K562 (cell line): ENCODE results near the gene MYLK4. TPM values are rescaled to one million over a fixed set of nuclear protein-coding genes. Genes with fewer than 3 reads are reported as not detected.
A peak's percentile ranks its signal among the peaks of the same experiment; 100 is the strongest.

Experiments
- CUX1 ChIP-seq: fragments of 200-800 bp; sonication (Bioruptor generic); IDR thresholded peaks from 2 replicates; pipeline ENCODE4 v1.6.1; 2016; ENCODE audit warnings: missing genetic modification characterization, missing compliant biosample characterization
- EP300 ChIP-seq: IDR thresholded peaks from 2 replicates; pipeline ENCODE4 v1.6.1; 2012; ENCODE audit warnings: low read length, improper control_type of control experiment
- FOXJ3 ChIP-seq: sonication (generic); formaldehyde crosslinking; IDR thresholded peaks from 2 replicates; pipeline ENCODE4 v1.4.0; 2020; ENCODE audit warnings: mild to moderate bottlenecking, missing genetic modification reagents
- IRF1 ChIP-seq: sonication (generic); formaldehyde crosslinking; IDR thresholded peaks from 2 replicates; pipeline ENCODE4 v1.8.0; 2022; ENCODE audit warnings: missing genetic modification reagents, mild to moderate bottlenecking, borderline replicate concordance
- KDM5B ChIP-seq: fragments of 200-600 bp; sonication (generic); IDR thresholded peaks from 2 replicates; pipeline ENCODE4 v1.6.1; 2012; ENCODE audit warnings: low read depth, mild to moderate bottlenecking, moderate library complexity, low read length, control low read depth, inconsistent platforms; ENCODE audit not compliant: insufficient replicate concordance
- MAZ ChIP-seq, 2 experiments: fragments of 450-650 bp in 1 of 2; sonication (generic) in 1 of 2; formaldehyde crosslinking; IDR thresholded peaks in 1 of 2; conservative IDR thresholded peaks in 1 of 2; 2 replicates each; pipeline versions ENCODE4 v1.4.0 to v1.5.0; 2020; ENCODE audit warnings: mild to moderate bottlenecking in 1 of 2, missing genetic modification reagents in 1 of 2
- MCM7 ChIP-seq, 2 experiments: fragments of 450-650 bp; IDR thresholded peaks; 2 replicates each; pipeline ENCODE4 v1.6.1; 2016 to 2018
- MLX ChIP-seq, 2 experiments: fragments of 450-650 bp in 1 of 2; sonication (generic) in 1 of 2; formaldehyde crosslinking; conservative IDR thresholded peaks; 2 replicates each; pipeline versions ENCODE4 v1.4.0 to v1.8.1; 2020 to 2022; ENCODE audit warnings: mild to moderate bottlenecking in 1 of 2, missing genetic modification reagents in 1 of 2
- NFYB ChIP-seq: IDR thresholded peaks from 2 replicates; pipeline ENCODE4 v1.6.1; 2011; ENCODE audit warnings: mild to moderate bottlenecking, moderate library complexity; ENCODE audit not compliant: insufficient read length; ENCODE audit errors: extremely low read depth
- PCBP1 ChIP-seq: fragments of 200-400 bp; formaldehyde crosslinking; IDR thresholded peaks from 2 replicates; pipeline ENCODE4 v1.6.1; 2018; ENCODE audit warnings: mild to moderate bottlenecking, low read depth, low read length; ENCODE audit not compliant: poor library complexity, severe bottlenecking
- RB1 ChIP-seq: fragments of 450-650 bp; IDR thresholded peaks from 2 replicates; pipeline ENCODE4 v1.6.1; 2017; ENCODE audit warnings: low read depth, mild to moderate bottlenecking
- SIX5 ChIP-seq, 2 experiments: IDR thresholded peaks; 2 replicates each; pipeline ENCODE4 v1.6.1; 2011; ENCODE audit warnings: low read length in 2 of 2, borderline replicate concordance in 1 of 2, low read depth in 1 of 2, mild to moderate bottlenecking in 1 of 2, moderate library complexity in 1 of 2; ENCODE audit not compliant: insufficient read depth in 1 of 2
- SMAD2 ChIP-seq: fragments of 150-350 bp; IDR thresholded peaks from 2 replicates; pipeline ENCODE4 v1.6.1; 2014; ENCODE audit warnings: low read depth, mild to moderate bottlenecking, low read length
- SRSF9 ChIP-seq: fragments of 200-400 bp; formaldehyde crosslinking; IDR thresholded peaks from 2 replicates; pipeline ENCODE4 v1.6.1; 2017; ENCODE audit warnings: low read depth, low read length, borderline replicate concordance
- TCF7L2 ChIP-seq: fragments of 150-350 bp; IDR thresholded peaks from 2 replicates; pipeline ENCODE4 v1.6.1; 2016; ENCODE audit warnings: low read depth, mild to moderate bottlenecking, low read length, moderate library complexity
- XRCC5 ChIP-seq: fragments of 200-400 bp; formaldehyde crosslinking; IDR thresholded peaks from 2 replicates; pipeline ENCODE4 v1.6.1; 2017; ENCODE audit warnings: low read depth, mild to moderate bottlenecking, low read length
- ZNF121 ChIP-seq: sonication (generic); formaldehyde crosslinking; conservative IDR thresholded peaks from 2 replicates; pipeline ENCODE4 v1.8.0; 2022; ENCODE audit warnings: missing genetic modification reagents
- ZNF174 ChIP-seq: fragments of 250-450 bp; sonication (Bioruptor Pico); IDR thresholded peaks from 2 replicates; pipeline ENCODE4 v1.4.0; 2020; ENCODE audit warnings: mild to moderate bottlenecking
- ZNF280A ChIP-seq: fragments of 450-650 bp; IDR thresholded peaks from 2 replicates; pipeline ENCODE4 v1.6.1; 2018; ENCODE audit warnings: mild to moderate bottlenecking, low read depth; ENCODE audit not compliant: partially characterized antibody
- ZNF695 ChIP-seq: fragments of 450-650 bp; formaldehyde crosslinking; IDR thresholded peaks from 2 replicates; pipeline ENCODE4 v1.4.0; 2020; ENCODE audit warnings: mild to moderate bottlenecking, moderate library complexity
- ZNF696 ChIP-seq: fragments of 250-450 bp; sonication (Bioruptor Pico); conservative IDR thresholded peaks from 2 replicates; pipeline ENCODE4 v1.4.0; 2020; ENCODE audit warnings: mild to moderate bottlenecking, moderate library complexity
- polyA plus RNA-seq, 8 experiments: library from polyadenylated mRNA; depleted of rRNA in 4 of 8; stranded (reverse) in 5 of 8; unstranded in 3 of 8; fragments of >200 nt; fragmentation: Nextera tagmentation in 2 of 8; fragmentation: Illumina TruSeq in 1 of 8; extraction: Ambion mirVana in 2 of 8; extraction: Trizol in 1 of 8; gene quantifications; 2 replicates each; pipeline versions ENCODE4 v1.2.1 to v1.2.3, GENCODE V29; 2011 to 2014; ENCODE audit warnings: inconsistent platforms in 1 of 8, missing spikeins in 1 of 8
- total RNA-seq, 7 experiments: library from RNA; depleted of rRNA in 6 of 7; stranded (reverse); fragments of >200 nt in 6 of 7; fragmentation: Illumina TruSeq in 2 of 7; extraction: Trizol in 2 of 7; gene quantifications; 2 replicates each; pipeline versions ENCODE4 v1.2.1 to v1.2.3, GENCODE V29; 2011 to 2021; ENCODE audit warnings: low replicate concordance in 1 of 7

The MYLK4 gene
- total and polyA plus RNA-seq, 9 of the 15 experiments (the other 6 are each of a cell fraction or from before 2014, with no cell fraction given) = 0.01 to 0.15 (median 0.06) TPM

- TF ChIP-seq CUX1 (CRISPR knock-in tag) (no peak), NFYB (no peak), TCF7L2 (no peak), XRCC5 (no peak), ZNF121 (CRISPR knock-in tag) (no peak), SRSF9 (no peak), SIX5 (IDR thresholded peaks at IDR 0.05; ENCODE audit: borderline replicate concordance in 1 of 2, insufficient read depth in 1 of 2, low read depth in 1 of 2, low read length in 2 of 2) (no peak), RB1 (0 out of 2 replicates have a peak, but pooled peaks have one; percentile 41), EP300 (0 out of 2 replicates have a peak, but pooled peaks have one; percentile 19), ZNF174 (CRISPR knock-in tag) (no peak), FOXJ3 (CRISPR knock-in tag) (no peak), MLX (CRISPR knock-in tag; conservative IDR thresholded peaks at IDR 0.05) (0 out of 4 replicates have a peak, but pooled peaks of 1 of the 2 experiments have one; percentile 27), ZNF696 (CRISPR knock-in tag) (no peak), MCM7 (IDR thresholded peaks at IDR 0.05) (no peak), IRF1 (CRISPR knock-in tag) (no peak), SMAD2 (no peak), MAZ (CRISPR knock-in tag; conservative IDR thresholded peaks at IDR 0.05 in 1 of 2, IDR thresholded peaks at IDR 0.05 in 1 of 2) (no peak), KDM5B (no peak), ZNF280A (no peak), ZNF695 (CRISPR knock-in tag) (no peak), PCBP1 (no peak)
These were observed 19.4 kb upstream of the MYLK4 start (continued) for GRCh38 chr6:2770171-2770570.
